HEK293T (cell line): ENCODE data around the gene SYAP1.

Source experiments
- FOXA1 ChIP-seq: fragments of 450-650 bp; IDR thresholded peaks from 2 replicates; pipeline ENCODE4 v1.6.1; 2016; ENCODE audit warnings: mild to moderate bottlenecking
- FOXM1 ChIP-seq: fragments of 450-650 bp; IDR thresholded peaks from 2 replicates; pipeline ENCODE4 v1.6.1; 2017; ENCODE audit warnings: mild to moderate bottlenecking, borderline replicate concordance
- HDGF ChIP-seq: fragments of 450-650 bp; IDR thresholded peaks from 2 replicates; pipeline ENCODE4 v1.6.1; 2017; ENCODE audit warnings: antibody characterized with exemption, borderline replicate concordance
- SP1 ChIP-seq: fragments of 450-650 bp; IDR thresholded peaks from 2 replicates; pipeline ENCODE4 v1.6.1; 2017

DNA sequence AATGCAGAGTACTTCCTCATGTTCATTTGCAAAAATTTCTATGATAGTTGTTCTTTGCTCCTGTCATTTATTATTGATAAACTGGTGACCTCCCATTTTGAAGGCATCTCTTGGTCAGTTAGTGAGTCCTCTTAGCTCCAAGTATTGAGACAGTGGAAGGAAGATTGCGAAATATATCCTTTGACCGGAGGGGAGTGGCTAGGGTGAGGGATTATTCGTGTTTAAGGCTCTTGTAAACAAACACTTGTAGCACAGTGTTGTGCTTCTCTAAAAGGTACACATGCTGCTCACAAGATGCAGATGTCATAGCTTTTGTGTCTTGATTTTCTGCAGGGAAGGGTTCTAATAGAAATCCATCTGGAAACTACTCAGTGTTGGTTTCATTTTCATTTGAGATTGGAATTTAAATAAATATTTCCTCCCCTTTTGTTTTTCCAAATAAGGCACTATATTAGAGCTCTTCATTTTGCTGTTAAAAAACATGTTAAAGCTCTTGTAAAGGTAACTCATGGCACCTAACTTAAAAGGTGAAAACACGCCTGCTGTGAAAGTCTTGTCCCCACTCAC is 88.6 kb downstream of the SYAP1 start:
- no peak for TF ChIP-seq SP1
- TF ChIP-seq HDGF, result no peak
- TF ChIP-seq FOXA1, result no peak
- TF ChIP-seq FOXM1, result no peak
